Renal pelvis (tissue), 4 donors: ENCODE measurements around the gene PMVK. TPM values are rescaled to one million over a fixed set of nuclear protein-coding genes. Genes with fewer than 3 reads are reported as not detected.
A peak's percentile ranks its signal among the peaks of the same experiment; 100 is the strongest.

Experiments
- DNase-seq: peaks from one replicate; pipeline ENCODE4 v3.0.0-alpha.2; 2013
- polyA plus RNA-seq, 3 donors: library from polyadenylated mRNA; unstranded; fragments of 120-200 nt; gene quantifications; one replicate each; pipeline ENCODE4 v1.2.1, GENCODE V29; 2013; ENCODE audit not compliant: insufficient read length in 3 of 3

PMVK gene
- polyA plus RNA-seq, 3 donors = 44.1 to 47.2 (median 44.2) TPM

DNA sequence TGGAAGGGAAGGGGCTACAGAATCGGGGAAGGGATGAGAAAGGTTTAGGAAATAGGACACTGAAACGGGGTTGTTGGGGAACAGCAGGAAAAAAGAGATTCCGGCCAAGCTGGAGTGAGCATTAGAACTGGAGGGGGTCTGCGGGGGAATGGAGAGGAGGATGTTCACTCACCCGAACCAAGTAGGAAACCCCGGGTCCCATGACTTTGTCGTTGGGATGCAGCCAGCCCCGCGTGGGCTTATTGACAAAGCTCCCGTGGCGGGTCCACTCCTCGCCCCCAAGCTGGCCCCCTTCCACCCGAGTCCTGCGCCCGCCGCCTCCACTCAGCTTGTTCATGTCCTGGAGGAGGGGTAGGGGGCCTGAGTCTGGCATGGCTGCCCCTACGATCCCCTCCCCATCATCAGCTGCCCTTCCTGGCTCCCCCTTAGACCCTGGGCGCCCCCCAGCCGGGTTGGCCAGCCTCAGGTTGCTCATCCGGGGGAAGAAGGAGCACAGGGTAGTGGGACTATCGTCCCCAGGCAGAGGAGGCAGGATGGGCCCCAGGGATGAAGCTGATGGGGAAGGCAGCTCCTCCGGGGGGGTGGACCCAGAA, 33.4 kb upstream of the PMVK start:
- no peak for DNase-seq

GRCh38 chr1:154969246-154969645, 32.7 kb upstream of the PMVK start:
- no peak for DNase-seq

DNA sequence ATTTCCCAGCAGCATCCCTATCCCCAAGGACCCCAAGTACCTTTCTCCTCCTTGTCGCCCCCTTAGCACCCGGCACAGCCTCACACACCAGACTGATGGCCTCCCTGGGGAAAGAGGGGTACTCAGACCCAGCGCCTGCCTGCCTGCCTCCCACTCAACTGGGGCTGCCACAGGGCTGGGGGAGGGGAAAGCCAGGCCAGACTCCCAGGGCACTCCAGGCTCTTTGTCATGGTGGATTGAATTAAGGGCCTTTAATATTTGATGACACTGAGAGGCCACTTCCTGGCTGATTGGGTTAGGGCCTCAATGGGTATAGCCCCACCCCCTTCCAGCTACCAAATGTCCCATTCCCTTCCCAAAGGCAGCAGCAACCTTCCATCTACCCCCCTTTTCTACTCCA, 32.2 kb upstream of the PMVK start:
- no peak for DNase-seq

DNA sequence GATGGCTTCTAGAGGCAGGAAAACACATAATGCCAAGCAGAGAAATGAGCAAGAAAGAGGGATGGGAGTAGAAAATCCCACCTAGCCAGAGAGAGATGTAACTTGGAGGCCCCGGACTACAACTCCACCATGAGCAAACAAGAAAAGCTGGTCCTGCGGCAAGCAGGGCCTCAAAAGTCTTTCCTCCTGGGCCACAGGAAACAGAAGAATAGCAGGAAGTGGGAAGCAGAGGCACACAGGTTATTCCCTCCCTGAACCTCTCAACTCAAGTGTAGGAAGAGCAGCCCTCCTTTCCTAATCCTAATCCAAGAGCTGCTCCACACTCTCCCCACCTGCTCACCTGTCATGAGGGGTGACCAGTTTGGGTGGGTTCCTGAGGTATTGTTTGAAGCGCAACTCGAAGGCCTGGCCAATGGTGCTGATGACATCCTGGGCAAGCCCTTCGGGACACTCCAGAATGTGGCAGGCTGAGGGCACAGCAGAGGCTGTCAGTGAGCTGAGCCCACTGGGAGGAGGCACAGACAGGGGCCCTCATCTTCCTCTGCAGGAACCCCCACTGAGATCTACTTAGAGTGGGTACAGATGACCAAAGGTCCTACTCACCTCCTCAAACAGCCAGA, 30.9 kb upstream of the PMVK start:
- DNase-seq = no peak

GRCh38 chr1:154966111-154966510, 29.6 kb upstream of the PMVK start:
- DNase-seq = no peak

- no peak for DNase-seq
Observed at GRCh38 chr1:154964359-154964758, 27.8 kb upstream of the PMVK start.

DNA sequence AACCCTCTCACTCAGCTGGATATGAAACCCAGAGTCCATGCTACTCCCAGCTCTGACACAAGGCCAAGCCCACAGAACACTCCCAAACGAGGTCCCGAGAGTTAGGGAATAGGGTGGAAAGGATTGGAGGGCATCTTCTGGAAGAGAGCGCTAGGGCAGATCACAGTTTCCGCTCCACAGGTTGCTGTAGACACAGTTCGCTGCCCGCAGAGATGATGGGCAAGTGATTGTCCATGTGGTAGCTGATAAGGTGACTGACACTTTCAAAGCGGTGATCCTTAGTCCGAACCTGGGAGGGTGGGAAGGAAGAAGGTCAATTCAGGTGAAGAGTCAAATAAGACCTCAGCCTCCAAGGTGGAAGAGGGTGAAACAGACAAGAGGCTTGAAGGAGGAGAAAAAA, 27.1 kb upstream of the PMVK start:
- no peak for DNase-seq

DNA sequence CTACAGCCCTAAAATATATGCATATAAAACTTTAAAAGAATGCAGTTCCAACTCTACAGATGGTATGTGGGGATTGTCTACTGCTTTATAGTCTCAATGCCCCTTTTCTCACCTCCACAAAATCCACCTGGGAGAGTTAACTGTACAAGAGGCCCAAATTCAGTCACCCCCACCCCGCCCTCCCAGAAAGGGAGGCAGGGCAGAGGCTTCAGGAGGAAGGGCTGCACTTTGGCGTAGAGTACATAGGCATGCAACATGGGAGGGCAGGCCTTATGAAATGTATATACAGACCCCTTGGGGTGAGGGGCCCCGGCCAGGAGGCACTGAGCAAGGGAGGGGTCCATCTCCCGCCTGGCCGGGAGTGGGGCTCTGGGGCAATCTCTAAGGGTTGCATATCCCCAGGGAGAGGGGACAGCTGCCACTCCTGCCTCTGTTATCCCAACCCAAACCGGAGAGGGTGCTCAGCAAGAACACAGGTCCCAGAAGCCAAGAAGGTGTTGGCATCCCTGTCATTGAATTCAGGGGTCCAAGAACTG, 26.3 kb upstream of the PMVK start:
- no peak for DNase-seq

DNA sequence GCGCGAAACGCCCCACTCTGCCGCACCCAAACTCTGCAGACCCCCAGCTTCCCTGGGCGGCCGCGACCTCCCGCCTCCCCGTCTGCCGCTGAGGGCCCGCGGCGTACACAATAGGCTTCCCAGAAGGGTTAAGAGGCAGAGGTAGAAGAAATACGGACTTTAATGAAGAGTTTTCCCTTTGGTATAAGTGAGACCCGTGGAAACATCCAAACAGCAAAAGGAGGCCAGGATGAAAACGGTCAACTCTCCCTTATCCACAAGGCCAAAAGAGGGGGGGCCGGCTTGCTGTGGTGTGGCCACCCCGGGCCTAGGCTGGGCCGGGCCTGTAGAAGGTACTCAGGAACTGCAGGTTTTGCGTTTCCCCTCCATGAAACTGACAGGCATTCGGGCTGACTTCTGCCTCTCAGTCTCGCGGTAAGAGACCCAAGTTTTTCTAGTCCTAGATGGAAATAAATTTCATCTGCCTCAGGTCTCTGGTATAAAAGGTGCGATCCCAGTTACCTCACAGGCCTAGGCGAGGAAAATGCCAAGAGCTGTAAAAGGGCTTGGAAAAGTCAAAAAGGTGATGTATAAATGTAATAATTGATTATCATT, 25.7 kb upstream of the PMVK start:
- no peak for DNase-seq

DNA sequence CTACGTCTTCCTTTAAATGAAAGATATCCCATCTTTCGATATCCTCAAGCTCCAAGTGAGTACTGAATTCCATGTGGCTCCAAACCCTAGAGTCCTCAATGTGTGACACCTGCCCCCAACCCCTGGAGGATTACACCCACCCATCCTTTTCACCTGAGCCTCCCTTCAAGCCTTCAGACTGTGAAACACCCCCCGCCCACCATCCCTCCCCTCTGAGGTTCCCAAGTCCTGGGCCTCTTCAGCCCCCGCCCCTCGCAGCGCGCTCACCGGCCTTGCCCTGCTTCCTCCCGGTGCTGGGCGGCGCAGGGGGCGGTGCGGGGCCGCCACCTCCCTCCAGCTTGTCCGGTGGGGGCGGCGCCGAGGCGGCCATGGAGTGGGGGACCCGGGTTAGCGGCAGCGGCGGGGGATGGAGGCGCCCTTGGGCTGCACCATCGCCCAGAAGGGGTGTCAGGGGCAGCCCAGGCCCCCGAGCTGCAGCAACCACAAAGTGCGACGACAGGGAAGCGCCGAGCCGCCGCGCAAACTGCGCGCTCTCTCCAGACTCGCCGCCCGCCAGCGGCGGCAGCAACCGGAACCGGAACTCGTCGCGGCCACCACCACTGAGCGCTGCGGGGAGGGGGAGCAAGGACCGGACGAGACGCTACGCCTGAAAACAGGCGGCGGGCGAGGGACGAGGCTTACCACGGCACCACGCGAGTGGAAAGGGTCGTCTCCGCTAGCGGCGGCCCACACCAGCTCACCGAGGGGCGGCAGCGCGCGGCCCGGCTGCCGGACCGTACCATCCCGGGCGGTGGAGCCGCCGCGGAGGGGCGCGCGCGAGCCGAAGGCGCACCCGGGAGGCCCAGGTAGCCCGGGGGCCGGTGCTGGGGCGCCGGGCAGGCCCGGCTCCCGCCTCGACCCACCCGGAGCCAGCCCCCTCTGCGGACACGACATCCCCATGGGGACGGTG, 25.0 kb upstream of the PMVK start, which contains the start of gene PYGO2:
Gene PYGO2 (minus strand): TSS at position 576 of the 949 bp plus-strand sequence. CDS start 206 bp downstream, at position 370.
- DNase-seq = no peak

- no peak for DNase-seq
Observed at GRCh38 chr1:154960446-154961136, 24.1 kb upstream of the PMVK start.

DNA sequence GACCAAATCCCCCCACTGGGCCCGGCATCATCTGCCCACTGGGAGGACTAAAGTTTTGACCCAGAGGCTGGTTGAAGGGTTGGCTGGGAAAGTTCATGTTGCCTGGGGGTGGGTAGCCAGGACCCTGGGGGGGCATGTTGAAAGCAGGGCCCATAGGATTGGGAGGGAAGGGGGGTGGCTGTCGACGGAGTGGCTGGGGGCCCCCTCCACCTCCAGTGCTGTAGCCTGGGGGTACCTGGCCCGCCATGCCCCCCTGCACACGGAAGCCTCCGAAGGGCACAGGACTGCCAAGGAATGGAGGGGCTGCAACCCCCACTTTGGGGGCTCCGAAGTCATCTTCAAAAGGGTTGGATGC, 22.9 kb upstream of the PMVK start:
- DNase-seq = no peak

- no peak for DNase-seq
Observed at GRCh38 chr1:154958681-154959425, 22.3 kb upstream of the PMVK start.

- no peak for DNase-seq
Observed at GRCh38 chr1:154958036-154958435, 21.5 kb upstream of the PMVK start.

GRCh38 chr1:154957091-154957657, 20.7 kb upstream of the PMVK start:
- no peak for DNase-seq

DNA sequence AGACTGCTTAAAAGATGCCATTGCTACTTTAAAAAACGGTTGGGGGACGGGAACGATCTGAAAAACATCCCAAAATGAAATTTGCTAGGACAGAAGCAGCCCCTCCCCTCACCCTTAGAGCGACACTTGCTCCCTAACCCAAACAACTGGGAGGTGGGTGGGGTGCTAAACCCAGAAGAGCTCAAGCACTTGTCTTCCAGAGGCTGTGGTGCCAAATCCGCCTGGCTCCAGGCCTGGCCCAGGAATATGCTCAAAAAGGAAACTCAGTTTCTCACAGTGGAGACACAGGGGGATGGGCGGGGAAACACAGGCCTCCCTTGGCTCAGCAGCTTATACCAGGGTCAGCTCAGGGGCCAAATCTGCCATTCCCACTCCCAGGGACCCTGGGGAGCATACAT, 20.0 kb upstream of the PMVK start:
- no peak for DNase-seq

DNA sequence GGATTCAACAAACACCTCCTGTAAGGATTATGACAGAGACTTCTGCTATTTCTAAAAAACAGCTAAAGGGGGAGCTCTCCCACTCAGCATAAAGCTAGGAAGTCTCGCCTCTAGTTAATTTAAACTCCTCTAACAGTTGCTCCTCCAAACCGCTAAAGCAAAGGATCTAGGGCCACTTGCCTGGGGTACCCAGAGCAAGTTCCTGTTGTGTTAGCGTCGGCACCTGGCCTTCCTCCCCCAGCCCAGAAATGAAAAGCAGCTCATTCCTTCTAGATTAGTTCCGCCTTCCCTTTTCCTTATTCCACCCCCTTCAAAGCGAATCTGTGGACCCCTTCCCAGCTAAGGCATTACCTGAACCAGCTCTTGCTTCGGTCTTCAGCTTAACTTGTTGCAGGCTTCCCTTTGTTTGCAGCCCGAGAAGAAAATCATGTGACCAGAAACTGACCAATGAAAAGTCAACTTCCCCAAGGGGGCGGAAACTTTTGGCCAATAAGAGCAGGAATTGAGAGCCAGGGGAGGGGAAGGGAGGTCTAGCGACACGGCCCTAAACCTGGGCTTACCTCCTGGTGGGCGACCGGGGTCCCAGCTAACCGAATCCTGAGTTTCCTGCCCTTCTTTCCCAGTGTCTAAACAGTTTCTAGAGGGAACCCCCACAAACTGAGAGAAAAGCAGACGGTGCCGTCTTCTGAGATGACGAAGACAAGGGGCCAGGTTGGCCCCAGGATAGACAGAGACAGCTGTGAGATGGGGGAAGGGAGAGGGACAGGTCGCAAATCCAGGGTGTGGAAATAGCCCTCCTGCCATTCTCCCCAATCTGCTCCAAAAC, 19.4 kb upstream of the PMVK start, which contains the start of gene PBXIP1:
Gene PBXIP1 (minus strand): TSS at position 382 of the 826 bp plus-strand sequence. CDS start 2,378 bp downstream, outside the sequence.
- DNase-seq = peak; percentile 98

- DNase-seq = peak; percentile 85
Observed at GRCh38 chr1:154955039-154955717, 18.7 kb upstream of the PMVK start.

GRCh38 chr1:154954541-154954940, 18.0 kb upstream of the PMVK start:
- DNase-seq = no peak
